Measurements from ENCODE around the gene PIK3R2.
A peak's percentile ranks its signal among the peaks of the same experiment; 100 is the strongest.

Gene PIK3R2

DNA sequence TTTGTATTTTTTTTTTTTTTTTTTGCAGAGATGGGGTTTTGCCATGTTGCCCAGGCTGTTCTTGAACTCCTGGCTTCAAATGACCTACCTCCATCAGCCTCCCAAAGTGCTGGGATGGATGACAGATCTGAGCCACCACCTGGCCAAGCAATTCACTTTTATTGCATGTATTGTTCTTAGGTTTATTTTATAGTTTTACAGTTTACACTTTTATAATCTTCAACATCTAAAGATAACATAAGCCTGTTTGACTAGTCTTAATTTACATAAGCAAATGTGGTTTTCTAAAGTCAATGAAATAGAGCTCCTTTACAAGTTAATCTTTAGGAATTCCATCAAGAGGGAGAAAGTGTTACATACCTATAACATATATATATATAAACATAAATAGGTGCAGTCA is 30.6 kb downstream of the PIK3R2 start:
- no peaks in the 10 kb centered on the region for H3K79me2 ChIP-seq
- no peak overlapping the region for H2AFZ ChIP-seq
- peaks cover 5% of the 10 kb centered on the region for H3K4me1 ChIP-seq
- TF ChIP-seq, protein P1, sequence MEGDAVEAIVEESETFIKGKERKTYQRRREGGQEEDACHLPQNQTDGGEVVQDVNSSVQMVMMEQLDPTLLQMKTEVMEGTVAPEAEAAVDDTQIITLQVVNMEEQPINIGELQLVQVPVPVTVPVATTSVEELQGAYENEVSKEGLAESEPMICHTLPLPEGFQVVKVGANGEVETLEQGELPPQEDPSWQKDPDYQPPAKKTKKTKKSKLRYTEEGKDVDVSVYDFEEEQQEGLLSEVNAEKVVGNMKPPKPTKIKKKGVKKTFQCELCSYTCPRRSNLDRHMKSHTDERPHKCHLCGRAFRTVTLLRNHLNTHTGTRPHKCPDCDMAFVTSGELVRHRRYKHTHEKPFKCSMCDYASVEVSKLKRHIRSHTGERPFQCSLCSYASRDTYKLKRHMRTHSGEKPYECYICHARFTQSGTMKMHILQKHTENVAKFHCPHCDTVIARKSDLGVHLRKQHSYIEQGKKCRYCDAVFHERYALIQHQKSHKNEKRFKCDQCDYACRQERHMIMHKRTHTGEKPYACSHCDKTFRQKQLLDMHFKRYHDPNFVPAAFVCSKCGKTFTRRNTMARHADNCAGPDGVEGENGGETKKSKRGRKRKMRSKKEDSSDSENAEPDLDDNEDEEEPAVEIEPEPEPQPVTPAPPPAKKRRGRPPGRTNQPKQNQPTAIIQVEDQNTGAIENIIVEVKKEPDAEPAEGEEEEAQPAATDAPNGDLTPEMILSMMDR (IDR thresholded peaks at IDR 0.05), result no peak
- no peak overlapping the region for H3K4me2 ChIP-seq (ENCODE audit: low read length)
- H3K4me3 ChIP-seq (ENCODE audit: low read depth, low read length), result no peak overlapping the region
- H3K9me3 ChIP-seq (ENCODE audit: control insufficient read depth, low read length), result no peaks in the 10 kb centered on the region
- no peak overlapping the region for H3K9ac ChIP-seq
- no peaks in the 10 kb centered on the region for H3K36me3 ChIP-seq (ENCODE audit: control insufficient read depth, insufficient read depth, low read length)
- no peak overlapping the region for H3K27ac ChIP-seq
- no peaks in the 10 kb centered on the region for H3K27me3 ChIP-seq (ENCODE audit: control insufficient read depth, insufficient read depth, low read length)

DNA sequence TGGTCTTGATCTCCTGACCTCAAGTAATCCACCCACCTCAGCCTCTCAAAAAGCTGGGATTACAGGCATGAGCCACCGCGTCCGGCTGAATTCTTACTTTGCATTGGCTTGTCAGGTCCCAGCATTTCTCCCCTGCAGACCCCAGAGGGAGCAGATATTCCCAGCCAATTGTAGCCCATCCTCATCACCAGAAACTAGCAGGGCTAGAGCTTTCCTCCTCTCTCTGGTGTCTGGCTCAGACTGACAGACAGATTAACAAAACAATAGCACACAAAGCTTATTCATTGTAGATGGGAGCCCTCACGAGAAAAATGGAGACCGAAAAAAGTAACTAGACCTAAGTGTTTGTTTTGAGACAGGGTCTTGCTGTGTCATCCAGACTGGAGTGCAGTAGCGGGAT is 32.6 kb downstream of the PIK3R2 start:
- Histone ChIP-seq H3K4me3 (ENCODE audit: low read depth, low read length) (no peak overlapping the region), H3K36me3 (ENCODE audit: control insufficient read depth, insufficient read depth, low read length) (no peaks in the 10 kb centered on the region), H3K79me2 (no peaks in the 10 kb centered on the region), H2AFZ (no peak overlapping the region), H3K27ac (no peak overlapping the region), H3K4me2 (ENCODE audit: low read length) (no peak overlapping the region), H3K27me3 (ENCODE audit: control insufficient read depth, insufficient read depth, low read length) (no peaks in the 10 kb centered on the region), H3K9me3 (ENCODE audit: control insufficient read depth, low read length) (no peaks in the 10 kb centered on the region), H3K4me1 (peaks cover 5% of the 10 kb centered on the region), H3K9ac (no peak overlapping the region)
- TF ChIP-seq, protein P1 (IDR thresholded peaks at IDR 0.05), result no peak

DNA sequence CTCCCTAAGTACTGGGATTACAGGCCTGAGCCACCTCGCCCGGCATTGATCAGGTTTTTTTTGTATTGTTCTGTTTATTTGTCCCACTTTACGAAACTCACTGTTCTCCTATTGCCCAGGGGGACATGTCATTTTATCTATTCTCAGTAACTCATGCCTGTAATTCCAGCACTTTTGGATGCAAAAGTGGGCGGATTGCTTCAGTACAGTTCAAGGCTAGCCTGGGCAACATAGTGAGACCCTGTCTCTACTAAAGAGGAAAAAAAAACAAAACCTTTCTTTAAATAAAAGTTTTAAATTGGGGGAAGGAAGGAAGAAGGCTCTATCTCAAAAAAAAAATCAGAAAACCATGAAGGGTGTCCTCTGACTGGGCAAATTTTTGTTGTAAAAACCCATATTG is 37.3 kb downstream of the PIK3R2 start:
- H3K79me2 ChIP-seq, result no peaks in the 10 kb centered on the region
- no peaks in the 10 kb centered on the region for H3K36me3 ChIP-seq (ENCODE audit: control insufficient read depth, insufficient read depth, low read length)
- peaks cover 10% of the 10 kb centered on the region for H3K4me1 ChIP-seq
- H3K4me2 ChIP-seq (ENCODE audit: low read length), result no peak overlapping the region
- TF ChIP-seq, protein P1 (IDR thresholded peaks at IDR 0.05), result no peak
- no peak overlapping the region for H3K4me3 ChIP-seq (ENCODE audit: low read depth, low read length)
- no peak overlapping the region for H3K9ac ChIP-seq
- no peaks in the 10 kb centered on the region for H3K9me3 ChIP-seq (ENCODE audit: control insufficient read depth, low read length)
- no peak overlapping the region for H3K27ac ChIP-seq
- no peak overlapping the region for H2AFZ ChIP-seq
- H3K27me3 ChIP-seq (ENCODE audit: control insufficient read depth, insufficient read depth, low read length), result no peaks in the 10 kb centered on the region

DNA sequence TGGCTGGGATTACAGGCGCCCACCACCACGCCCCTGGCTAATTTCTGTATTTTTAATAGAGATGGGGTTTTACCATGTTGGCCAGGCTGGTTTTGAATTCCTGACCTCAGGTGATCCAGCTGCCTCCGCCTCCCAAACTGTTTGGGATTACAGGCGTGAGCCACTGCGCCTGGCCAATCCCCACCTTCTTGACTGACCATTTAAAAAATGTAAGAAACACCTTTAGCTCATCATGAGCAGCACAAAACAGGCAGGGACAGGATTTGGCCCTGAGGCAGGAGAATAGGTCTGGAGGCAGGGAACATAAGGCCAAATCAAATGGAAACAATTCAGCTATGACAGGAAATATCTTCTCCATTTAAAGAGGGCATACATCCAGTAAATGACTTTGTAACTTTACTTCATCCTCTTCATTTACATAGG is 38.7 kb downstream of the PIK3R2 start:
- Histone ChIP-seq H3K27me3 (ENCODE audit: control insufficient read depth, insufficient read depth, low read length) (no peaks in the 10 kb centered on the region), H3K4me1 (peaks cover 10% of the 10 kb centered on the region), H3K79me2 (no peaks in the 10 kb centered on the region), H3K9me3 (ENCODE audit: control insufficient read depth, low read length) (no peaks in the 10 kb centered on the region), H2AFZ (peak overlapping the region; percentile 91), H3K4me3 (ENCODE audit: low read depth, low read length) (peak overlapping the region; percentile 81), H3K4me2 (ENCODE audit: low read length) (peak overlapping the region; percentile 81), H3K27ac (peak overlapping the region; percentile 99), H3K9ac (no peak overlapping the region), H3K36me3 (ENCODE audit: control insufficient read depth, insufficient read depth, low read length) (no peaks in the 10 kb centered on the region)
- TF ChIP-seq, protein P1 (IDR thresholded peaks at IDR 0.05), result no peak

DNA sequence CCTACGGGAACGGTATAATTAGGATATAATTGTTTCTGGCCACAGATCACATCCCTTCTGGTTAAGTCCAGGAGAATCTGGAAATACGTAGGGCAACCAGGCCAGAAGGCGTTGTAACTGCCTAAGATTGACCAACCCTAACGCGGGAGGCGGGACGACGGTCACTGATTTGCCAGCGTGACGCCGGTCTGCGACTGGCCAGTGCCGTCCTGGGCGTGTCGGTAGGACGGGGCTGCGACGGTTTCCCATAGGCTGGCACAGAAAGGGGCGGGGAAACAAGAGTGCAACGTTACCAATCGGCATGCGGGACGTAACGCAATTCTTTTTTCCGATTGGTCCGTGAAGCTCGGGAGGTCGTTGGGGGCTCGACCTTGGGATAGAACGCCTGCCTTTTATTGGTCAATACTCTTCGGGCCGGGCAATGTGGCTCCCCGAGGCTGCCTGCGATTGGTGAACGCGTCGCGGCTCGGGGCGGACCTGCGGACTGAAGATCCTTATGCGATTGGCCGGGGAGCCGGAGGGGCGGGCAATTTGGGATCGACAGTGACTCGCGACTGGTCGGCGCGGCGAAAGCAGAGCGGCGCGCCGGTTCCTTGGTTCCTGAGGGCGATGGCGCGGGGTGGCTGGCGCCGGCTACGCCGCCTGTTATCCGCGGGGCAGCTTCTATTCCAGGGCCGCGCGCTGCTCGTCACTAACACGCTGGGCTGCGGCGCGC is 39.9 kb downstream of the PIK3R2 start, which contains the start of gene MPV17L2:
MPV17L2 (plus strand) TSS at position 546 of the 715 bp plus-strand sequence; CDS start at position 610, 64 bp downstream.
- no peaks in the 10 kb centered on the region for H3K9me3 ChIP-seq (ENCODE audit: control insufficient read depth, low read length)
- no peaks in the 10 kb centered on the region for H3K36me3 ChIP-seq (ENCODE audit: control insufficient read depth, insufficient read depth, low read length)
- peaks cover 5% of the 10 kb centered on the region for H3K4me1 ChIP-seq
- H3K4me2 ChIP-seq (ENCODE audit: low read length), result peak within 1 kb of the TSS; percentile 90
- TF ChIP-seq, protein P1 (IDR thresholded peaks at IDR 0.05), result no peak
- no peaks in the 10 kb centered on the region for H3K27me3 ChIP-seq (ENCODE audit: control insufficient read depth, insufficient read depth, low read length)
- peak within 1 kb of the TSS; percentile 64 for H3K9ac ChIP-seq
- H3K79me2 ChIP-seq, result no peaks in the 10 kb centered on the region
- peak within 1 kb of the TSS; percentile 99 for H3K27ac ChIP-seq
- peak within 1 kb of the TSS; percentile 91 for H2AFZ ChIP-seq
- peak within 1 kb of the TSS; percentile 81 for H3K4me3 ChIP-seq (ENCODE audit: low read depth, low read length)

Measured in parathyroid adenoma (tissue), 2 donors.